Naive thymus-derived CD8-positive, alpha-beta T cell (primary cell): ENCODE data around the gene CHKA. TPM values are rescaled to one million over a fixed set of nuclear protein-coding genes. Genes with fewer than 3 reads are reported as not detected.
A peak's percentile ranks its signal among the peaks of the same experiment; 100 is the strongest.

Source experiments
- ATAC-seq, 2 donors: fragments of 150-1000 bp; cut with Tn5 transposase in 1 of 2; sonication (Bioruptor Pico), chemical (Tn5 transposase) in 1 of 2; 1 replicate in 1 of 2; 2 replicates in 1 of 2; pipeline ENCODE4 v1.10.0; 2021; ENCODE audit warnings: mild to moderate bottlenecking in 2 of 2, moderate library complexity in 2 of 2
- POLR2A ChIA-PET: fragments of 350-600 bp; sonication (Branson Sonifier 250); formaldehyde crosslinking; loops from one replicate; lab custom pipeline; 2021; ENCODE audit warnings: antibody characterized with exemption; lab: Charles Lee
- DNase-seq, 10 donors: peaks; one replicate each; pipeline versions ENCODE4 v3.0.0 to v3.0.0-alpha.2; 2020 to 2022
- H3K27ac Mint-ChIP-seq, 10 donors: one replicate each; pipeline ENCODE4 v1.8.0; 2020 to 2022; ENCODE audit warnings: mild to moderate bottlenecking in 10 of 10, mixed read lengths in 10 of 10, moderate library complexity in 4 of 10, inconsistent platforms in 1 of 10
- H3K27me3 Mint-ChIP-seq, 5 donors: one replicate each; pipeline ENCODE4 v1.8.0; 2021 to 2022; ENCODE audit warnings: mixed read lengths in 5 of 5
- H3K36me3 Mint-ChIP-seq, 3 donors: one replicate each; pipeline ENCODE4 v1.8.0; 2020 to 2022; ENCODE audit warnings: mixed read lengths in 3 of 3, mild to moderate bottlenecking in 2 of 3, inconsistent platforms in 1 of 3
- H3K4me1 Mint-ChIP-seq, 4 donors: one replicate each; pipeline ENCODE4 v1.8.0; 2021 to 2022; ENCODE audit warnings: mixed read lengths in 4 of 4
- H3K4me3 Mint-ChIP-seq, 10 donors: one replicate each; pipeline ENCODE4 v1.8.0; 2020 to 2022; ENCODE audit warnings: mild to moderate bottlenecking in 10 of 10, mixed read lengths in 10 of 10, moderate library complexity in 6 of 10, inconsistent platforms in 1 of 10
- H3K9me3 Mint-ChIP-seq, 9 donors: one replicate each; pipeline ENCODE4 v1.8.0; 2020 to 2022; ENCODE audit warnings: mixed read lengths in 9 of 9, mild to moderate bottlenecking in 3 of 9, inconsistent platforms in 1 of 9, moderate library complexity in 1 of 9
- polyA plus RNA-seq, 3 donors: library from polyadenylated mRNA; unstranded; fragments of 300-500 nt; fragmentation: Illumina TruSeq; gene quantifications; one replicate each; pipeline ENCODE4 v1.2.3, GENCODE V29; 2021
- total RNA-seq, 8 experiments: library from RNA in 2 of 8; stranded (reverse) in 2 of 8; gene quantifications; one replicate each; pipeline ENCODE4 v1.2.3 and lab custom pipeline; 2021 to 2026

Gene CHKA
- total and polyA plus RNA-seq, 5 experiments from 2014 or later = 3.7 to 14.3 (median 9.1) TPM

DNA sequence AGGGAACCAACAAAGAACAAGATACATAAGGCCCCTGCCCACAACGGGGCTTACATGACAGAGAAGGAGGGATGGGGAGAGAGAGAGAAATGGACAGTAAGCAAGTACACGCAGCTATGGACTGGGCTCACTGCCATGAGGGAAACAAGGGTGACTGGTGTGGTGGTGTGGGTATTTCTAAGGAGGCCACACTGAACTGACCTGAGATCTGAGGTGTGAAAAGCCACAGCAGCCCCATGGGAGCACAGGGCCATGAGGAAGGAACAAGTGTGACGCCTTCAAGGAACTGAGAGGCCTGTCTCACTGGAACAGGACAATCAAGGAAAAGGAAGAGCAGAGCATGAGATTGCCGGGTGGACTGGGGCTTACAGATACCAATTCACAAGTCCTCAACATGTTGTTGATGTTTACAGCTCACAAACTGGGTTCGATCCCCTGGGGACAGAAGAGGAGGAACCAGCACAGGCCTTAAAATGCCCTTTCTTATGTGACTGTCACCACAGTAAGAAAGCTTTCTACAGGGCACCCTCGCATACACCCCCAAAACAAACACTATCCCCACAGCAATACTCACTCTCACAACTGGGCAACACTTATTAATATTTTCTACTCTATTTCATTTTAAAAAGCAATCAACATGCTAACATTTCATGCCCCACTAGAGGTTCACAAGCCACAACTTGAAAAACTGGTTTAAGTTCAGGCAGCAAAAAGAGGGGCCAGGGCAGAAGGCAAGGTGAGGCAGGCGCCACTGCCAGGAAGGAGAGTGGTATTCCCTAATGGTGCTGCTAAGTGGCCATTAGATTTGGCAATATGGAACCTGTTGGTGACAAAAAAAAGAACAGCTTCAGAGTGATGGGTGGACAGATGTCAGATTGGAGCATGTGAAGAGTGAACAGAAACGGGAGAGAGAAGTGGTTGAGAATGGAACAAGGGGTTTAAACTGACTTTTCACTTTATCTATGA is 43.3 kb downstream of the CHKA start:
- peaks cover 0 to 2% (median 0%) of the 10 kb centered on the region in 4 donors for H3K4me1 Mint-ChIP-seq
- no peaks in the 10 kb centered on the region for H3K27me3 Mint-ChIP-seq
- H3K36me3 Mint-ChIP-seq = peaks cover 0 to 27% (median 2%) of the 10 kb centered on the region in 3 donors
- ATAC-seq (no peak), DNase-seq (no peak)
- H3K27ac Mint-ChIP-seq = peak overlapping the region in 1 of 10 donors; percentile 29
- POLR2A ChIA-PET = no interaction called here
- no peaks in the 10 kb centered on the region for H3K9me3 Mint-ChIP-seq
- H3K4me3 Mint-ChIP-seq = peak overlapping the region in 1 of 10 donors; percentile 2

- peak; percentile 42 to 46 for ATAC-seq
Observed at GRCh38 chr11:68076371-68077042, 44.7 kb downstream of the CHKA start.

GRCh38 chr11:68074584-68075352 is 46.4 kb downstream of the CHKA start:
- Mint-ChIP-seq H3K4me1 (peaks cover 0 to 5% (median 0%) of the 10 kb centered on the region in 4 donors), H3K36me3 (peaks cover 0 to 45% (median 10%) of the 10 kb centered on the region in 3 donors), H3K27ac (no peak overlapping the region), H3K27me3 (no peaks in the 10 kb centered on the region), H3K4me3 (no peak overlapping the region), H3K9me3 (no peaks in the 10 kb centered on the region)
- no peak for ATAC-seq
- DNase-seq = no peak
- POLR2A ChIA-PET = no interaction called here

More at GRCh38 chr11:68076371-68077042, 44.7 kb downstream of the CHKA start:
- Mint-ChIP-seq H3K4me1 (peaks cover 0 to 2% (median 0%) of the 10 kb centered on the region in 4 donors), H3K27me3 (no peaks in the 10 kb centered on the region), H3K4me3 (no peak overlapping the region), H3K9me3 (no peaks in the 10 kb centered on the region), H3K36me3 (peaks cover 0 to 34% (median 4%) of the 10 kb centered on the region in 3 donors), H3K27ac (no peak overlapping the region)
- DNase-seq = peak in 2 of 10 donors; percentile 9 to 13
- POLR2A ChIA-PET = interaction anchor here (0.7 to 1.1 kb wide), 2 partner anchors 24 to 736 kb away, joined by 3 to 4 read pairs; no protein-coding TSS in a partner anchor

DNA sequence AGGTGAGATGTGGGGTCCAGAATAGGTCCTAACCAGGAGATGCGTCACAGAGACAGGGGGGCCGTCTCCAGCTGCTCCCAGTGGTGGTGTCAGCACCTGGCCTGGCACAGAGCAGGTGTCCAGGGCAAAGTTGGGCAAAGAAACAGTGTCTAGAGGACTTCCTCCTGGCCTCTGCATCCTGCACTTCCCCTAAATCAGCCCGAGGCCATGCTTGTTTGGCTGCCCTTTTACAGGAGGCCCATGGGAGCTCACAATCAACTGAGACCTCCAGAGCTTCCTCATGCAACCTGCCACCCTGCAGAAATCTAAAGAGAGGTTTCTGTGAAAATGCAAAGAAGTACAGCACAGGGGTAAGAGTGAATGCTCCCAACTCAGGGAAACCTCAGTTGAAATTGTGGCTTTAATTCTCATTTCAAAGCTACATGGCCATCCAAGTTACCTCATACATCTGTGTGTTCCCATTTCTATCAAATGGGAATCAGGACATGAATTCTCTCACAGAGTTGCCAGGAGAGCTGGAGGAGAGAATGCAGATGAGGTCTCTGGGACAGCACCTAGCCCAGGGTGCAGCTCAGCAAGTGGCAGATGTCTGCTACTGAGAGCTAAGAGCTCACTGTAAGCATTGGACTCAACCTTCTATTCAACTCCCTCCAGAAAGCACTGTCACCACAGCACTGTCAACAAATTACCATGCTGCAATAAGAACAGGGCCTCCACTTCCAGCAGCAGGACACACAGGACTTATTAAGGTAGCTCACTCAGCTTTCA is 49.7 kb downstream of the CHKA start:
- peaks cover 0 to 5% (median 0%) of the 10 kb centered on the region in 4 donors for H3K4me1 Mint-ChIP-seq
- peak overlapping the region in 1 of 10 donors; percentile 46 for H3K27ac Mint-ChIP-seq
- peaks cover 6 to 70% (median 21%) of the 10 kb centered on the region in 3 donors for H3K36me3 Mint-ChIP-seq
- no peak for DNase-seq
- H3K4me3 Mint-ChIP-seq = no peak overlapping the region
- no peak for ATAC-seq
- no peaks in the 10 kb centered on the region for H3K9me3 Mint-ChIP-seq
- no peaks in the 10 kb centered on the region for H3K27me3 Mint-ChIP-seq
- POLR2A ChIA-PET = interaction anchor here (0.6 kb wide), 1 partner anchor 394 kb away, joined by 3 read pairs; no protein-coding TSS in a partner anchor

GRCh38 chr11:68067991-68068390 is 53.2 kb downstream of the CHKA start:
- POLR2A ChIA-PET = no interaction called here
- Mint-ChIP-seq H3K27me3 (no peaks in the 10 kb centered on the region), H3K27ac (peak overlapping the region in 1 of 10 donors; percentile 61), H3K4me1 (peaks cover 0 to 5% (median 0%) of the 10 kb centered on the region in 4 donors), H3K9me3 (no peaks in the 10 kb centered on the region), H3K36me3 (peaks cover 6 to 79% (median 27%) of the 10 kb centered on the region in 3 donors), H3K4me3 (no peak overlapping the region)
- DNase-seq (no peak), ATAC-seq (no peak)

DNA sequence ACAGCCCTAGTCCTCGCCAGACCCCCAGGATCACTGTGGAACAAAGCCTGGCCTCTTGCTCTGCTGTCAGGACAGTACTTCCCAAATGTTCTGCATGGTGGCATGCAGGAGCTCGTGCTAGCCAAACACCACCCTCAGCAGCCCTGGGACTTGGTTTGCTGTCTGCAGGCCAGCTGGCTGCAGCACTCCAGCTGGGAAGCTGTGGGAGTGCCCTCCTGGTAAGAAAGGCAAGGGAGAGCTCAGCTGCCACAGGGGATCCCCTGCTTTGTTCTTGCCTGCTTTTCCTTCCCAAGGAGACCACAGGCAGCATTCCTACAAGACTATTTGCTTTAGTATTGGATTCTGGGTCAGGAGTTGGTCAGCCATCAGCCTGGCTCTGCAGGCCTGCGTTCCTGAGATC is 54.4 kb downstream of the CHKA start:
- POLR2A ChIA-PET = no interaction called here
- DNase-seq (no peak), ATAC-seq (no peak)
- Mint-ChIP-seq H3K4me1 (peaks cover 0 to 5% (median 0%) of the 10 kb centered on the region in 4 donors), H3K36me3 (peaks cover 6 to 74% (median 28%) of the 10 kb centered on the region in 3 donors), H3K27me3 (no peaks in the 10 kb centered on the region), H3K4me3 (no peak overlapping the region), H3K9me3 (no peaks in the 10 kb centered on the region), H3K27ac (no peak overlapping the region)

DNA sequence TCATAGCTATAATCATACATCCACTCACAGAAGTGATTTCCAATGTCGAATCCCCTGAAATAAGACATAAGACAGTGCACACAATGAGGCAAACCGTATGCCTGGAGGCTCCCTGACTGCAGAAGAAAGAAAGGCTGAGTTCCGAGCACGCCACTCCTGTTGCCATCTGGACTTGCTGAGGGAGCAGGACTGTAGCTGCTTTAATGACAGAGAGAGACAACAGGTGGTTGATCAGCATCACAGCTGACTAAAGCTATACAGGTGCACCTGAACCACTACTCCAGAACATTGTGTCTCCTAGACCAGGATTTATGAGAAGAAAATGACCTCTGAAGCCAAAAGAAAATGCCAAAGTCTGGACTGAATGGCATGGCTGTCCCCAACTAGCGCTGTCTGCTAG is 55.3 kb downstream of the CHKA start:
- no peak for ATAC-seq
- H3K9me3 Mint-ChIP-seq = no peaks in the 10 kb centered on the region
- H3K36me3 Mint-ChIP-seq = peaks cover 6 to 75% (median 26%) of the 10 kb centered on the region in 3 donors
- H3K4me1 Mint-ChIP-seq = no peaks in the 10 kb centered on the region
- H3K27me3 Mint-ChIP-seq = no peaks in the 10 kb centered on the region
- POLR2A ChIA-PET = no interaction called here
- H3K4me3 Mint-ChIP-seq = no peak overlapping the region
- peak overlapping the region in 1 of 10 donors; percentile 37 for H3K27ac Mint-ChIP-seq
- no peak for DNase-seq

GRCh38 chr11:68064926-68065325 is 56.3 kb downstream of the CHKA start:
- DNase-seq (no peak), ATAC-seq (no peak)
- H3K9me3 Mint-ChIP-seq = no peaks in the 10 kb centered on the region
- peaks cover 6 to 68% (median 28%) of the 10 kb centered on the region in 3 donors for H3K36me3 Mint-ChIP-seq
- no peak overlapping the region for H3K4me3 Mint-ChIP-seq
- no peaks in the 10 kb centered on the region for H3K27me3 Mint-ChIP-seq
- H3K27ac Mint-ChIP-seq = no peak overlapping the region
- POLR2A ChIA-PET = no interaction called here
- H3K4me1 Mint-ChIP-seq = no peaks in the 10 kb centered on the region

DNA sequence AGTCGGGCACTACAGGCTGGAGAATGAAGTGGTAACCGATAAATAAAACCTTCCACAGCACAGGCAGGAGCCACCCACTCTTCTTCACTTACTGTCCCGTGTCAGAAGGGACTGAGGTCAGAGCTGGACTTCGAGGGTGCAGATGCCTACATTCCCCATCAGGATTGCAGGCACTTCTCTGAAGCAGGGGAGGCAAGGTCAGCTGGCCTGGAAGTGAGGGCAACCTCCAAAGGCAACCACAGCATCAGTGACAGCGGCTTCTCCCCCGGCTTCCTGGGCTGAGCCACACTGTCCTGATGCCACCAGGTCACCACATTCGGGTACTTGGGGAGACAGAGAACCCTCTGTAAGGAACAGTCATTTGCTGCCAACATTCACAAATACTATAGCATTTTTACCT is 59.7 kb downstream of the CHKA start:
- H3K9me3 Mint-ChIP-seq = no peaks in the 10 kb centered on the region
- no peak for ATAC-seq
- H3K4me3 Mint-ChIP-seq = no peak overlapping the region
- no peaks in the 10 kb centered on the region for H3K27me3 Mint-ChIP-seq
- no peaks in the 10 kb centered on the region for H3K4me1 Mint-ChIP-seq
- H3K27ac Mint-ChIP-seq = peak overlapping the region in 1 of 10 donors; percentile 48
- DNase-seq = no peak
- POLR2A ChIA-PET = interaction anchor here (0.7 kb wide), 1 partner anchor 30 kb away, joined by 7 read pairs; no protein-coding TSS in a partner anchor
- H3K36me3 Mint-ChIP-seq = peaks cover 0 to 50% (median 16%) of the 10 kb centered on the region in 3 donors

DNA sequence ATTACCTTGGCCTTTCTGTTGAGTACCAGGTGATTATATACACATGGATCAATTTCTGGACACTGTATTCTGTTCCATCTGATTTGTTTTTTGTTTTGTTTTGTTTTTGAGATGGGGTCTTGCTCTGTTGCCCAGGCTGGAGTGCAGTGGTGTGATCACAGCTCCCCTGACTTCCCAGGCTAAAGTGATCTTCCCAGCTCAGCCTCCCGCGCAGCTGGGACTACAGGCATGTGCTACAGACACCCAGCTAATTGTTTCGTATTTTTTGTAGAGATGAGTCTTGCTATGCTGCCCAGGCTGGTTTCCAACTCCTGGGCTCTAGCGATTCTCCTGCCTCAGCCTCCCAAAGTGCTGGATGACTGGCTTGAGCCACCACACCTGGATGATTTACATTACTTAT is 63.4 kb downstream of the CHKA start:
- POLR2A ChIA-PET = interaction anchor here (0.6 kb wide), 1 partner anchor 62 kb away, joined by 4 read pairs; no protein-coding TSS in a partner anchor
- H3K27me3 Mint-ChIP-seq = no peaks in the 10 kb centered on the region

More for the DNA sequence above, 63.4 kb downstream of the CHKA start:
- DNase-seq = no peak
- no peak for ATAC-seq
- Mint-ChIP-seq H3K27ac (peak overlapping the region in 1 of 10 donors; percentile 20), H3K36me3 (peaks cover 0 to 27% (median 7%) of the 10 kb centered on the region in 3 donors), H3K9me3 (no peaks in the 10 kb centered on the region), H3K4me3 (no peak overlapping the region), H3K4me1 (no peaks in the 10 kb centered on the region)
